K562 (cell line): Measurements from ENCODE around the gene SCN2B. TPM values are rescaled to one million over a fixed set of nuclear protein-coding genes. Genes with fewer than 3 reads are reported as not detected.

ENCODE experiments used
- ATAC-seq: fragments of 200-7000 bp; cut with Tn5 transposase; 3 replicates; pipeline ENCODE4 v1.9.1; 2020; ENCODE audit warnings: moderate library complexity
- BruUV-seq: library from RNA; stranded (reverse); fragments of 400-500 nt; replicated peaks from 2 replicates; lab custom pipeline; 2021; lab: Mats Ljungman, UMichigan
- CTCF ChIA-PET: fragments of 300-600 bp; formaldehyde crosslinking; extraction: SDS; loops from one replicate; lab custom pipeline; 2021; ENCODE audit warnings: low intra/inter-chr PET ratio; lab: Yijun Ruan, JAX
- POLR2A ChIA-PET: fragments of 300-600, 350-650 bp; sonication (Branson Sonifier 250); formaldehyde crosslinking; extraction: SDS; loops from one replicate; lab custom pipeline; 2021; ENCODE audit warnings: antibody characterized with exemption, inconsistent platforms; lab: Yijun Ruan, JAX
- DNase-seq, 4 experiments: peaks; one replicate each; pipeline versions ENCODE4 v3.0.0 to v3.0.0-alpha.2; 2011 to 2018; ENCODE audit warnings: low spot score in 3 of 4, mixed read lengths in 3 of 4; ENCODE audit errors: extremely low read depth in 1 of 4
- FAIRE-seq: peaks from 2 replicates; lab custom pipeline; 2011; peaks lifted over from hg19 to GRCh38; lab: Jason Lieb, UNC
- H2AFZ ChIP-seq: 2 replicates; pipeline ENCODE4 v1.6.0; 2011; ENCODE audit warnings: low read depth, low read length, control low read depth, inconsistent platforms
- H3K27ac ChIP-seq: fragments of 200-600 bp; 3 replicates; pipeline ENCODE4 v1.8.0; 2011; ENCODE audit warnings: low read depth, mild to moderate bottlenecking, control low read depth, inconsistent platforms, low read length, moderate library complexity, mixed read lengths; ENCODE audit errors: extremely low read depth
- H3K27me3 ChIP-seq, 2 experiments: fragments of 300-600 bp in 1 of 2; 2 replicates in 1 of 2; 3 replicates in 1 of 2; pipeline versions ENCODE4 v1.6.0 to v1.8.0; 2011; ENCODE audit warnings: inconsistent platforms in 2 of 2, low read length in 2 of 2, mild to moderate bottlenecking in 1 of 2, mixed read lengths in 1 of 2, moderate library complexity in 1 of 2; ENCODE audit not compliant: control insufficient read depth in 2 of 2, insufficient read depth in 2 of 2
- H3K36me3 ChIP-seq: fragments of 300-600 bp; 3 replicates; pipeline ENCODE4 v1.8.0; 2011; ENCODE audit warnings: mild to moderate bottlenecking, low read length, inconsistent platforms; ENCODE audit not compliant: control insufficient read depth, insufficient read depth
- H3K4me1 ChIP-seq, 2 experiments: fragments of 200-600 bp in 1 of 2; replicated peaks in 1 of 2; 2 replicates in 1 of 2; 3 replicates in 1 of 2; pipeline versions ENCODE4 v1.5.1 to v1.8.0; 2011; ENCODE audit warnings: inconsistent platforms in 2 of 2, low read length in 2 of 2, mild to moderate bottlenecking in 1 of 2, mixed read lengths in 1 of 2, moderate library complexity in 1 of 2; ENCODE audit not compliant: control insufficient read depth in 2 of 2, insufficient read depth in 2 of 2
- H3K4me2 ChIP-seq: 2 replicates; pipeline ENCODE4 v1.6.1; 2011; ENCODE audit warnings: low read length, control low read depth, inconsistent platforms, mixed read lengths; ENCODE audit not compliant: insufficient read depth
- H3K4me3 ChIP-seq: fragments of 200-600 bp; sonication (generic), shearing (Covaris generic); 2 replicates; pipeline ENCODE4 v1.5.1; 2016; ENCODE audit warnings: control low read depth, inconsistent platforms
- H3K79me2 ChIP-seq: fragments of 200-600 bp; 3 replicates; pipeline ENCODE4 v1.8.0; 2011; ENCODE audit warnings: low read length, inconsistent platforms; ENCODE audit not compliant: control insufficient read depth, insufficient read depth
- H3K9ac ChIP-seq, 2 experiments: 2 replicates each; pipeline versions ENCODE4 v1.6.0 to v1.6.1; 2011; ENCODE audit warnings: low read depth in 2 of 2, low read length in 2 of 2, control low read depth in 1 of 2, inconsistent platforms in 1 of 2, mild to moderate bottlenecking in 1 of 2, mixed read lengths in 1 of 2; ENCODE audit not compliant: insufficient read depth in 1 of 2
- H3K9me1 ChIP-seq: one replicate; pipeline ENCODE4 v1.6.0; 2011; ENCODE audit warnings: inconsistent platforms, mild to moderate bottlenecking, low read length, moderate library complexity; ENCODE audit not compliant: control insufficient read depth, insufficient read depth
- H3K9me3 ChIP-seq: replicated peaks from 2 replicates; pipeline ENCODE4 v1.5.1; 2011; ENCODE audit warnings: low read depth, low read length, inconsistent platforms; ENCODE audit not compliant: control insufficient read depth, insufficient read depth
- H4K20me1 ChIP-seq: replicated peaks from 2 replicates; pipeline ENCODE4 v1.6.1; 2011; ENCODE audit warnings: low read length, inconsistent platforms, mixed read lengths; ENCODE audit not compliant: control insufficient read depth, insufficient read depth
- NELFE ChIP-seq: IDR thresholded peaks from 2 replicates; pipeline ENCODE4 v1.6.1; 2011; ENCODE audit warnings: mild to moderate bottlenecking; ENCODE audit not compliant: insufficient read depth, insufficient read length
- WGBS: fragments of 100-300 bp; shearing (Covaris generic); methylation state at CpG from one replicate; pipeline ENCODE4 v1.1.6; 2016; ENCODE audit warnings: low coverage, mixed read lengths; ENCODE audit not compliant: insufficient coverage; ENCODE audit errors: missing lambda C conversion rate; 5-methylcytosine and 5-hydroxymethylcytosine counted together
- in situ Hi-C: fragments of 300-500 bp; cut with MboI; formaldehyde crosslinking; loops from 4 replicates; pipeline ENCODE4 v1.15.0; 2018; ENCODE audit warnings: inconsistent platforms, mixed read lengths
- intact Hi-C: fragments of 100-400 bp; cut with micrococcal nuclease; formaldehyde crosslinking; loops from 2 replicates; pipeline ENCODE4 v1.14.2; 2022
- polyA plus RNA-seq, 8 experiments: library from polyadenylated mRNA; depleted of rRNA in 4 of 8; stranded (reverse) in 5 of 8; unstranded in 3 of 8; fragments of >200 nt; fragmentation: Nextera tagmentation in 2 of 8; fragmentation: Illumina TruSeq in 1 of 8; extraction: Ambion mirVana in 2 of 8; extraction: Trizol in 1 of 8; gene quantifications; 2 replicates each; pipeline versions ENCODE4 v1.2.1 to v1.2.3, GENCODE V29; 2011 to 2014; ENCODE audit warnings: inconsistent platforms in 1 of 8, missing spikeins in 1 of 8
- total RNA-seq, 7 experiments: library from RNA; depleted of rRNA in 6 of 7; stranded (reverse); fragments of >200 nt in 6 of 7; fragmentation: Illumina TruSeq in 2 of 7; extraction: Trizol in 2 of 7; gene quantifications; 2 replicates each; pipeline versions ENCODE4 v1.2.1 to v1.2.3, GENCODE V29; 2011 to 2021; ENCODE audit warnings: low replicate concordance in 1 of 7
- TF ChIP-seq, protein P1 (sequence below): fragments of 450-650 bp; formaldehyde crosslinking; IDR thresholded peaks from 2 replicates; pipeline ENCODE4 v1.4.0; 2022; ENCODE audit warnings: missing genetic modification characterization

SCN2B gene
- total and polyA plus RNA-seq, 9 of the 15 experiments (the other 6 are each of a cell fraction or from before 2014, with no cell fraction given), result not detected

- H3K36me3 ChIP-seq, result no peaks in the 10 kb centered on the region
- no peak overlapping the region for H3K27ac ChIP-seq
- no peaks in the 10 kb centered on the region for H3K79me2 ChIP-seq
- DNase-seq, result no peak
- H3K4me3 ChIP-seq, result no peak overlapping the region
- 12% methylated on average over 11 of the region's 11 CpGs for WGBS
- no peak for FAIRE-seq
- peaks cover 0 to 5% of the 10 kb centered on the region in 2 experiments; a peak in 2 of 5 replicates for H3K4me1 ChIP-seq
- in situ Hi-C loops, result no loop called here
- H3K9me3 ChIP-seq, result no peaks in the 10 kb centered on the region
- peaks cover 10 to 34% of the 10 kb centered on the region in 2 experiments for H3K27me3 ChIP-seq
- no peak for TF ChIP-seq NELFE
- TF ChIP-seq, protein P1, sequence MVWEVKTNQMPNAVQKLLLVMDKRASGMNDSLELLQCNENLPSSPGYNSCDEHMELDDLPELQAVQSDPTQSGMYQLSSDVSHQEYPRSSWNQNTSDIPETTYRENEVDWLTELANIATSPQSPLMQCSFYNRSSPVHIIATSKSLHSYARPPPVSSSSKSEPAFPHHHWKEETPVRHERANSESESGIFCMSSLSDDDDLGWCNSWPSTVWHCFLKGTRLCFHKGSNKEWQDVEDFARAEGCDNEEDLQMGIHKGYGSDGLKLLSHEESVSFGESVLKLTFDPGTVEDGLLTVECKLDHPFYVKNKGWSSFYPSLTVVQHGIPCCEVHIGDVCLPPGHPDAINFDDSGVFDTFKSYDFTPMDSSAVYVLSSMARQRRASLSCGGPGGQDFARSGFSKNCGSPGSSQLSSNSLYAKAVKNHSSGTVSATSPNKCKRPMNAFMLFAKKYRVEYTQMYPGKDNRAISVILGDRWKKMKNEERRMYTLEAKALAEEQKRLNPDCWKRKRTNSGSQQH (CRISPR knock-in tag), result no peak
- intact Hi-C loops, result no loop called here
- no peaks in the 10 kb centered on the region for H4K20me1 ChIP-seq
- no peak overlapping the region for H2AFZ ChIP-seq
- no TSS peak for BruUV-seq
- ATAC-seq, result no peak
- no peaks in the 10 kb centered on the region for H3K9me1 ChIP-seq
- CTCF ChIA-PET, result no interaction called here
- H3K4me2 ChIP-seq, result no peak overlapping the region
- H3K9ac ChIP-seq, result no peak overlapping the region
- POLR2A ChIA-PET, result no interaction called here
Observed at GRCh38 chr11:118216621-118217481, 40.4 kb upstream of the SCN2B start.
